CD4-positive, CD25-positive, alpha-beta regulatory T cell (primary cell): ENCODE data around the gene C9. TPM values are rescaled to one million over a fixed set of nuclear protein-coding genes. Genes with fewer than 3 reads are reported as not detected.
"Not testable (repeated sequence)": the region's sequence is repeated elsewhere in the genome, so short reads cannot be mapped to it uniquely, and the experiment has no call there.

Experiments
- ATAC-seq, 2 donors: fragments of 150-1000 bp; cut with Tn5 transposase; one replicate each; pipeline ENCODE4 v1.10.0; 2021; ENCODE audit warnings: low read depth in 2 of 2, moderate number of reproducible peaks in 2 of 2, moderate library complexity in 1 of 2
- DNase-seq, 3 donors: peaks; one replicate each; pipeline versions ENCODE4 v3.0.0 to v3.0.0-alpha.2; 2012 to 2022; ENCODE audit warnings: mixed read lengths in 1 of 3
- H3K27ac ChIP-seq: one replicate; pipeline ENCODE4 v1.7.0; 2013; ENCODE audit warnings: mild to moderate bottlenecking, low read length; ENCODE audit not compliant: insufficient read depth, poor library complexity, severe bottlenecking
- H3K27me3 ChIP-seq: one replicate; pipeline ENCODE4 v1.7.0; 2013; ENCODE audit warnings: low read length; ENCODE audit not compliant: control insufficient read depth, insufficient read depth
- H3K36me3 ChIP-seq: one replicate; pipeline ENCODE4 v1.7.0; 2013; ENCODE audit warnings: mild to moderate bottlenecking, low read length, moderate library complexity; ENCODE audit not compliant: control insufficient read depth, insufficient read depth
- H3K4me1 ChIP-seq: 2 replicates; pipeline ENCODE4 v1.7.0; 2013; ENCODE audit warnings: mild to moderate bottlenecking, low read length; ENCODE audit not compliant: insufficient read depth, control insufficient read depth, poor library complexity, severe bottlenecking
- H3K4me3 ChIP-seq: one replicate; pipeline ENCODE4 v1.7.0; 2013; ENCODE audit warnings: low read depth, mild to moderate bottlenecking, low read length, moderate library complexity
- H3K9me3 ChIP-seq, 2 experiments: 1 replicate in 1 of 2; 2 replicates in 1 of 2; pipeline ENCODE4 v1.7.0; 2013; ENCODE audit warnings: low read length in 2 of 2, mild to moderate bottlenecking in 1 of 2, moderate library complexity in 1 of 2; ENCODE audit not compliant: control insufficient read depth in 2 of 2
- H3K27ac Mint-ChIP-seq, 3 donors: one replicate each; pipeline ENCODE4 v1.8.0; 2020 to 2022; ENCODE audit warnings: mild to moderate bottlenecking in 3 of 3, mixed read lengths in 3 of 3, moderate library complexity in 2 of 3
- H3K27me3 Mint-ChIP-seq: one replicate; pipeline ENCODE4 v1.8.0; 2022; ENCODE audit warnings: mild to moderate bottlenecking, mixed read lengths
- H3K36me3 Mint-ChIP-seq: one replicate; pipeline ENCODE4 v1.8.0; 2020; ENCODE audit warnings: mixed read lengths
- H3K4me1 Mint-ChIP-seq, 4 donors: one replicate each; pipeline ENCODE4 v1.8.0; 2020 to 2022; ENCODE audit warnings: mixed read lengths in 4 of 4, mild to moderate bottlenecking in 1 of 4
- H3K4me3 Mint-ChIP-seq, 4 donors: one replicate each; pipeline ENCODE4 v1.8.0; 2020 to 2022; ENCODE audit warnings: mild to moderate bottlenecking in 4 of 4, mixed read lengths in 4 of 4, moderate library complexity in 3 of 4
- H3K9me3 Mint-ChIP-seq, 7 donors: one replicate each; pipeline ENCODE4 v1.8.0; 2020 to 2022; ENCODE audit warnings: mixed read lengths in 7 of 7, mild to moderate bottlenecking in 3 of 7, moderate library complexity in 2 of 7
- polyA plus RNA-seq, 4 donors: library from polyadenylated mRNA; unstranded; fragments of 300-500 nt; fragmentation: Illumina TruSeq; gene quantifications; one replicate each; pipeline ENCODE4 v1.2.3, GENCODE V29; 2021
- total RNA-seq: library from RNA; stranded (reverse); gene quantifications from one replicate; pipeline ENCODE4 v1.2.3, GENCODE V29; 2022

Gene C9
- total and polyA plus RNA-seq, 5 donors from 2014 or later: not detected

DNA sequence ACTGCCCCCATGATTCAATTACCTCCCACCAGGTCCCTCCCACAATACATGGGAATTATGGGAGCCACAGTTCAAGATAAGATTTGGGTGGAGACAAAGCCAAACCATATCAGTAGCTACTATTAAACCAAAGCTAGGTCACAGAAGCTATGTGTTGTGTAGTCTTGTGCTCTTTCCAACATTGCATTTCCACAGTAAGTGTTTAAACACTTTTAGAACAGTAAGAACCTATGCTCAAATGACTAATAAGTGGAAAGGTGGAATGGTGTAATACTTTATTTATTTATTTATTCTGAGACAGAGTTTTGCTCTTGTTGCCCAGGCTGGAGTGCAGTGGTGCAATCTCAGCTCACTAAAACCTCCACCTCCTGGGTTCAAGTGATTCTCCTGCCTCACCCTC, 37.8 kb upstream of the C9 start:
- not testable (repeated sequence) for H3K4me1 Mint-ChIP-seq, DNase-seq, H3K36me3 ChIP-seq, H3K4me1 ChIP-seq, H3K9me3 ChIP-seq, H3K9me3 Mint-ChIP-seq, H3K27ac Mint-ChIP-seq, H3K36me3 Mint-ChIP-seq, H3K27me3 ChIP-seq, H3K4me3 Mint-ChIP-seq, H3K27ac ChIP-seq, H3K27me3 Mint-ChIP-seq, ATAC-seq, H3K4me3 ChIP-seq

DNA sequence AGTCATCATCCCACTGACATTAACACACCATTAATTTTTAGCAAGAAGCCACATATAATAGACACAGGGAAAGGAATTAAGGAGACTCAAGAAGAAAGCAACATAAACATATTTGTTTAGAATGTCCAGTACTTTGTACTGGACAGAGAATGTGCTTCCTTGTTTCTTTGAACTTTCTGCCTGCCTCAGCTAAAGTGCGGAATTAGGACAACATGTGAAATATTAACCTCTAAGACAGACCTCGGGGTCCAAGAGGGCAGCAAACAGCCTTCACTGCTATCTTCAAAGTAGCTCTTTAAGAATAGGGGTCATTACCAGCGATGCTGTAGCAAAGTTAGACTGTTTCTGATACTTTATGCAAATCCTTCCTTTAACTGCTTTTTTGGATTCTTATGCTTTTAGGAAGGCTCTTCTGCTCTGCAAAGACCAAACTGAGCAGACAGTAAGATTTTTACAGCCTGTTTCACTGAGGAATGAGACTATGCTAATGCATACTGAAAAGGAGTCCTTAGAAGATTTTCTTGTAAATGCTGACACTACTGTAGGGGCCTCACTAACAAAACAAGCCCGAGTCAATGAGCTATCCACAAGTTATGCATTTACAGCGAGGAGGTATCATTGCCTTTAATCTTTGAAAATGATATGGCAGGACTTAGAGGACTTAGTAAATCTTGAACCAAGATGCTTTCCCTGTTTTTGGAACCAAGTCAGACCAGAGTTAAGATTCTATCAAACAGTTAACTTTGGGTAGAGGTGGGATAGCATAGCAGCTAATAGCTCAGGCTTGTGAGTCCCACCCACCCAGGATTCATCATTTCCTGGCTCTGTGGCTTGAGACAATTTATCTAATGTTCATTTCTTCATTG, 36.7 kb upstream of the C9 start:
- Histone ChIP-seq H3K27me3 (no peaks in the 10 kb centered on the region), H3K36me3 (no peaks in the 10 kb centered on the region), H3K4me1 (no peaks in the 10 kb centered on the region), H3K27ac (no peak overlapping the region), H3K9me3 (no peaks in the 10 kb centered on the region), H3K4me3 (no peak overlapping the region)
- Mint-ChIP-seq H3K27me3 (no peaks in the 10 kb centered on the region), H3K36me3 (no peaks in the 10 kb centered on the region), H3K4me3 (no peak overlapping the region), H3K9me3 (no peaks in the 10 kb centered on the region), H3K27ac (no peak overlapping the region), H3K4me1 (peaks cover 0 to 2% (median 0%) of the 10 kb centered on the region in 4 donors)
- ATAC-seq (no peak), DNase-seq (no peak)

DNA sequence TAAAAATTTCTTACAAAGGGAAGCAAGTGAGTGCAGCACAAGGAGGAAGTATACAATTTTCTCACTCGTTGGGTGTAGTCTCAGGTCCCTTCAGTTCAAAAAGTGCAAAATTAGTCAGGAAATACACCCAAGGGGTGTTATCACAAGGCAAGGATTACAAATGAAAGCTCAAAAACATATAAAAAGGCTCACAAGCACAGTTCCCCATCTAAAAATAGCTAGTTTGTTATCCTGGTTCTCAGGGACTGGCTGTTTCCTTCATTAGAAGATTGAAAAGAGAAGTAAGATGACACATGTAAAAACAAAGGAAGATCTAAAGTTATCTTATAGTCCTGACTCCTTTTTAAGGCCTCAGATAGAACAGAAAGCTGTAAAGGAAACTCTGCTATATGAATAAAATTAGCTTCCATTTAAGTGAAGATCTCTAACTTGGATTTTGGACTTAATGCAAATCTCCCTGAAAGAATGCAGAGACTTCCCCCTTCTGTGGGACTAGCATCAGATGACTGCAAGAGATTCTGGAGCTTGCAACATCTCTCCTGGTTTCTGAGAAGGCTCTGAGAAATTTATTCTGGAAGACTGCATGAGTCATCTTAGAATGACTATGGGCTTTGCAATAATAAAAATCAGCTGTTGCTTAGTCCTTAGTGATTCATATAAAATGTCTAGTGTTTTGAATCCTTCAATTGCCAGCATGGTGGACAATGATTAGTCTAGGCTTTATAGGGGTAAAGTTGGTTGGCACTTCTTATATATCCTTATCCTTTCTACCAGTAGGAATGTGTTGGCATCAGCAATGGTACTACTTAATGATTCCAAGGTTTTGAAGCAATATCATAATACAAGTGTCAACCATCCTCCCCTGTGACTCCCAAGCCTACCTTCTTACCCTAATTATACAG, 35.1 kb upstream of the C9 start:
- Histone ChIP-seq H3K9me3 (no peaks in the 10 kb centered on the region), H3K4me3 (no peak overlapping the region), H3K4me1 (no peaks in the 10 kb centered on the region), H3K36me3 (no peaks in the 10 kb centered on the region), H3K27me3 (no peaks in the 10 kb centered on the region), H3K27ac (no peak overlapping the region)
- Mint-ChIP-seq H3K4me1 (peaks cover 0 to 2% (median 0%) of the 10 kb centered on the region in 4 donors), H3K27me3 (no peaks in the 10 kb centered on the region), H3K36me3 (no peaks in the 10 kb centered on the region), H3K27ac (no peak overlapping the region), H3K9me3 (no peaks in the 10 kb centered on the region), H3K4me3 (no peak overlapping the region)
- DNase-seq (peak in 1 of 3 donors; percentile 5), ATAC-seq (no peak)

DNA sequence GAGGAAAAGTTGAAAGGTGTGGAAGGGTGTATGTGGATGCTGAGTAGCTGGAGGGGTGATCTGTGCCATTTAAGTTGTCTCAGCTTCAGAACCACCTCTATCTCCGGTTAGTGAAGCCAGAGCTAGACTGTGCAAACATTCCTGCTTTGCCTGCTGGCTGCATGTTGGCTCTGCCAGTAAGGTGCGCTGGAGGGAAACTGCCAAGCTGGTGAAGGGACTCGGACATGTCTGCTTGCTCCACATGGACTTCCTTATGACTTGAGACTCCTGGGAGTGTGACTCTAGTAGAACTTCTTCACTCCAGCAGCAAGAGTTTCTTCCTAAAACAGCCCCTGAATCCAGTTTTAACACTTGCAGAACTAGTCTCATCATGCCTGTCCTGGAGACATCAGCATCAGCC, 32.5 kb upstream of the C9 start:
- Histone ChIP-seq H3K4me3 (no peak overlapping the region), H3K27ac (no peak overlapping the region), H3K9me3 (no peaks in the 10 kb centered on the region), H3K36me3 (no peaks in the 10 kb centered on the region), H3K27me3 (no peaks in the 10 kb centered on the region), H3K4me1 (no peaks in the 10 kb centered on the region)
- ATAC-seq: no peak
- no peak for DNase-seq
- Mint-ChIP-seq H3K27me3 (no peaks in the 10 kb centered on the region), H3K4me3 (no peak overlapping the region), H3K4me1 (peaks cover 0 to 2% (median 0%) of the 10 kb centered on the region in 4 donors), H3K9me3 (no peaks in the 10 kb centered on the region), H3K36me3 (no peaks in the 10 kb centered on the region), H3K27ac (no peak overlapping the region)

DNA sequence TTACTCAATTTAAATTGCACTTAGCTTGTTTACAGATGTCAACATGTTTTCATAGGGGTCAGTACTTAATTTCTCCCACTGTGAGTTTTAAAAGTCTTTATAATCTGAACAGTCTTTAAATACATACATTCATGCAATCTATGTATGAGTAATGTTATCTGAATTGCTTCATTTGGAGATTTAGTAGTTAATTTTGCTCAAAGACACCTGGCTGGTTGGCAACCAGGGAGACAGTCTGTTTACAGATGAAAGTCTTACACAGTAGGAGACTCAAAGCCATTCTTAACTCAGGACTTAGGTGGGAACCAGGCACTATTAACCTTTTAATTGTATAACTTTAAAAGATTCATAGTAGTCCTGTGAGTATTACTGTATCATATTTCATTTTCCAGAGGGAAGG, 31.2 kb upstream of the C9 start:
- H3K4me3 Mint-ChIP-seq: no peak overlapping the region
- Histone ChIP-seq H3K4me3 (no peak overlapping the region), H3K4me1 (no peaks in the 10 kb centered on the region), H3K36me3 (no peaks in the 10 kb centered on the region), H3K27ac (no peak overlapping the region), H3K9me3 (no peaks in the 10 kb centered on the region), H3K27me3 (peaks cover 2% of the 10 kb centered on the region)
- ATAC-seq: no peak
- H3K36me3 Mint-ChIP-seq: no peaks in the 10 kb centered on the region
- H3K9me3 Mint-ChIP-seq: no peaks in the 10 kb centered on the region
- no peaks in the 10 kb centered on the region for H3K27me3 Mint-ChIP-seq
- H3K4me1 Mint-ChIP-seq: peaks cover 0 to 2% (median 0%) of the 10 kb centered on the region in 4 donors
- no peak for DNase-seq
- no peak overlapping the region for H3K27ac Mint-ChIP-seq

DNA sequence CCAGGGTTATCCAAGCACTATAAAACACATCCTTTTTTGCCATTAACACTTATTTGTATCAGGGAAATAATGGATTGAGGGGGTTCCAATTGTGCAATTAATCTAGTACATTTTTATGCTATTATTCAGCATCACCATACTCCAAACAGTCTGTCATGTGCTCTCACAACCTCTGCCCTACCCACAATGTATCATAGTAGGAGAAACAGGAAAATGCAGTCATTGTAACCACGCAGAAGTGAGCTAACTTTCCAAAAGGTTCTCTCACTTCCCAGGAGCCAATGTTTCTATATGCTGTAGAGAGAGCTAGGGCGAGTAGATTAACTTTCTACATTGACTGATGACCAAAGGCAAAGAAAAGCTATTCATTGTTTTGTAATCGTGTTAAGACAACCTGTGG, 30.7 kb upstream of the C9 start:
- H3K27ac Mint-ChIP-seq: no peak overlapping the region
- ATAC-seq (no peak), DNase-seq (no peak)
- H3K4me3 Mint-ChIP-seq: no peak overlapping the region
- no peaks in the 10 kb centered on the region for H3K9me3 Mint-ChIP-seq
- no peak overlapping the region for H3K27ac ChIP-seq
- H3K4me3 ChIP-seq: no peak overlapping the region
- no peaks in the 10 kb centered on the region for H3K36me3 ChIP-seq
- H3K27me3 Mint-ChIP-seq: no peaks in the 10 kb centered on the region
- H3K4me1 ChIP-seq: no peaks in the 10 kb centered on the region
- no peaks in the 10 kb centered on the region for H3K9me3 ChIP-seq
- peaks cover 0 to 2% (median 0%) of the 10 kb centered on the region in 4 donors for H3K4me1 Mint-ChIP-seq
- peaks cover 2% of the 10 kb centered on the region for H3K27me3 ChIP-seq
- H3K36me3 Mint-ChIP-seq: no peaks in the 10 kb centered on the region

DNA sequence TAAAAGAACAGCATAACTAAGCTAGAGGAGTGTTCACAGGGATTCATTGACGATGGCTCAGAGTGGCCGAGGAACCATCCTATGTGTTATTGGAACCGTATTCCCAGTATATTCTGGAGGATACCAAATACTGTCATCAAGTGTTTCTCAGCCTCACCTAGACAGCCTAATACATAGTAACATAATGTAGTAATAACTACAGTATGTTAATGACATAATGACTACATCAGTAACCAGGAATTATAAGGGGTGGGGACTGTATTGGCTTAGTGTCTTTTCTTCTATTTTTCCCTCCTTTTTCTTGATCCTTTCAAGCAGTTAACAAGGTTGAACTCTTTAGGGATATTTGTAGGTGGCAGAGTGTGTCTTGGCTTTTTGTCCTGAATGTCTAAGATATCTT, 26.6 kb upstream of the C9 start:
- DNase-seq (no peak), ATAC-seq (no peak)
- no peak overlapping the region for H3K27ac Mint-ChIP-seq
- H3K9me3 Mint-ChIP-seq: no peaks in the 10 kb centered on the region
- H3K4me3 ChIP-seq: no peak overlapping the region
- H3K4me3 Mint-ChIP-seq: no peak overlapping the region
- no peak overlapping the region for H3K27ac ChIP-seq
- H3K36me3 Mint-ChIP-seq: no peaks in the 10 kb centered on the region
- peaks cover 2% of the 10 kb centered on the region for H3K27me3 Mint-ChIP-seq
- no peaks in the 10 kb centered on the region for H3K9me3 ChIP-seq
- peaks cover 2% of the 10 kb centered on the region for H3K27me3 ChIP-seq
- H3K36me3 ChIP-seq: no peaks in the 10 kb centered on the region
- H3K4me1 Mint-ChIP-seq: no peaks in the 10 kb centered on the region
- no peaks in the 10 kb centered on the region for H3K4me1 ChIP-seq
